HCT116 (cell line): ENCODE data around the gene MIP. TPM values are rescaled to one million over a fixed set of nuclear protein-coding genes. Genes with fewer than 3 reads are reported as not detected.

Experiments
- ATAC-seq: fragments of 200-7000 bp; cut with Tn5 transposase; 2 replicates; pipeline ENCODE4 v1.9.1; 2020; ENCODE audit warnings: mild to moderate bottlenecking, moderate library complexity
- BruUV-seq: library from RNA; stranded (reverse); fragments of 400-500 nt; replicated peaks from 2 replicates; lab custom pipeline; 2021; lab: Mats Ljungman, UMichigan
- CTCF ChIA-PET: fragments of 300-600 bp; sonication (Branson Sonifier 250); formaldehyde crosslinking; loops from one replicate; lab custom pipeline; 2021; ENCODE audit warnings: antibody characterized with exemption; lab: Charles Lee
- POLR2A ChIA-PET: fragments of 300-600, 350-600 bp; sonication (Branson Sonifier 250); formaldehyde crosslinking; loops from one replicate; lab custom pipeline; 2021; ENCODE audit warnings: antibody characterized with exemption; lab: Charles Lee
- RAD21 ChIA-PET, 2 experiments: fragments of 300-600 bp; sonication (Branson Sonifier 250); formaldehyde crosslinking; loops; one replicate each; lab custom pipeline; 2023; ENCODE audit warnings: low total read pairs in 2 of 2; ENCODE audit not compliant: uncharacterized antibody in 2 of 2, unreplicated experiment in 2 of 2, low non-redundant PET in 1 of 2; lab: Charles Lee
- DNase-seq: peaks from one replicate; pipeline ENCODE4 v3.0.0-alpha.2; 2010; ENCODE audit warnings: low read depth, low spot score
- H2AFZ ChIP-seq: fragments of 200-600 bp; shearing (Covaris generic), sonication (generic); 2 replicates; pipeline ENCODE4 v1.6.1; 2017; ENCODE audit warnings: low read depth, mixed run types, mixed read lengths, antibody characterized with exemption, low read length; ENCODE audit not compliant: poor library complexity, severe bottlenecking
- H3K27ac ChIP-seq: 2 replicates; pipeline ENCODE4 v1.5.1; 2012; ENCODE audit warnings: low read depth, low read length
- H3K27me3 ChIP-seq: fragments of 200-600 bp; sonication (generic); 2 replicates; pipeline ENCODE4 v1.6.1; 2016; ENCODE audit warnings: mixed run types, low read length, mixed read lengths; ENCODE audit not compliant: insufficient read depth
- H3K36me3 ChIP-seq, 2 experiments: fragments of 200-500 bp in 1 of 2; fragments of 200-600 bp in 1 of 2; sonication (Bioruptor generic) in 1 of 2; sonication (generic) in 1 of 2; 2 replicates each; pipeline versions ENCODE4 v1.5.1 to v1.6.1; 2014 to 2016; ENCODE audit warnings: low read length in 2 of 2, inconsistent platforms in 1 of 2, mixed read lengths in 1 of 2, mixed run types in 1 of 2; ENCODE audit not compliant: insufficient read depth in 2 of 2, control insufficient read depth in 1 of 2
- H3K4me1 ChIP-seq, 2 experiments: fragments of 200-600 bp in 1 of 2; sonication (generic) in 1 of 2; 2 replicates each; pipeline versions ENCODE4 v1.5.1 to v1.6.1; 2012 to 2017; ENCODE audit warnings: low read length in 2 of 2, inconsistent platforms in 1 of 2, mild to moderate bottlenecking in 1 of 2, mixed read lengths in 1 of 2, mixed run types in 1 of 2, moderate library complexity in 1 of 2; ENCODE audit not compliant: insufficient read depth in 2 of 2, control insufficient read depth in 1 of 2
- H3K4me2 ChIP-seq: fragments of 200-600 bp; sonication (generic); 2 replicates; pipeline ENCODE4 v1.6.1; 2017; ENCODE audit warnings: mixed run types, low read length, mixed read lengths
- H3K4me3 ChIP-seq, 2 experiments: fragments of 200-600 bp in 1 of 2; sonication (generic) in 1 of 2; replicated peaks in 1 of 2; 2 replicates each; pipeline ENCODE4 v1.5.1; 2011 to 2016; ENCODE audit warnings: low read length in 2 of 2, control low read depth in 1 of 2, low read depth in 1 of 2, mild to moderate bottlenecking in 1 of 2, mixed read lengths in 1 of 2, mixed run types in 1 of 2
- H3K79me2 ChIP-seq: fragments of 200-600 bp; sonication (generic); 2 replicates; pipeline ENCODE4 v1.6.1; 2017; ENCODE audit warnings: mild to moderate bottlenecking, mixed run types, low read length, moderate library complexity, mixed read lengths; ENCODE audit not compliant: insufficient read depth
- H3K9ac ChIP-seq: fragments of 200-600 bp; sonication (generic); 2 replicates; pipeline ENCODE4 v1.6.1; 2016; ENCODE audit warnings: low read length, mixed read lengths
- H3K9me2 ChIP-seq: fragments of 200-600 bp; sonication (generic), shearing (Covaris generic); 2 replicates; pipeline ENCODE4 v1.6.1; 2017; ENCODE audit warnings: mixed run types, mild to moderate bottlenecking, moderate library complexity; ENCODE audit not compliant: insufficient read depth
- H3K9me3 ChIP-seq, 2 experiments: fragments of 200-500 bp in 1 of 2; fragments of 200-600 bp in 1 of 2; sonication (Bioruptor generic) in 1 of 2; sonication (generic) in 1 of 2; 2 replicates each; pipeline ENCODE4 v1.6.1; 2014 to 2017; ENCODE audit warnings: low read length in 2 of 2, mixed read lengths in 2 of 2, inconsistent platforms in 1 of 2, low read depth in 1 of 2, mild to moderate bottlenecking in 1 of 2, mixed run types in 1 of 2, moderate library complexity in 1 of 2; ENCODE audit not compliant: control insufficient read depth in 1 of 2, insufficient read depth in 1 of 2
- H4K20me1 ChIP-seq: fragments of 200-600 bp; sonication (generic), shearing (Covaris generic); 2 replicates; pipeline ENCODE4 v1.6.1; 2017; ENCODE audit warnings: mixed run types, mild to moderate bottlenecking, moderate library complexity; ENCODE audit not compliant: insufficient read depth
- CBX3 ChIP-seq: IDR thresholded peaks from 2 replicates; pipeline ENCODE4 v1.6.1; 2012; ENCODE audit warnings: low read depth
- CEBPB ChIP-seq: IDR thresholded peaks from 2 replicates; pipeline ENCODE4 v1.6.1; 2012; ENCODE audit warnings: low read depth
- ELF1 ChIP-seq: IDR thresholded peaks from 2 replicates; pipeline ENCODE4 v1.6.1; 2012; ENCODE audit warnings: low read depth, borderline replicate concordance
- EZH2phosphoT487 ChIP-seq: fragments of 200-600 bp; IDR thresholded peaks from 2 replicates; pipeline ENCODE4 v1.6.1; 2018; ENCODE audit warnings: antibody characterized with exemption, borderline replicate concordance
- FOSL1 ChIP-seq: IDR thresholded peaks from 2 replicates; pipeline ENCODE4 v1.6.1; 2012; ENCODE audit warnings: low read depth
- JUND ChIP-seq: IDR thresholded peaks from 2 replicates; pipeline ENCODE4 v1.6.1; 2012
- SIN3A ChIP-seq: IDR thresholded peaks from 2 replicates; pipeline ENCODE4 v1.6.1; 2012; ENCODE audit warnings: low read depth
- SP1 ChIP-seq: IDR thresholded peaks from 2 replicates; pipeline ENCODE4 v1.6.1; 2012; ENCODE audit warnings: low read depth
- SRF ChIP-seq: IDR thresholded peaks from 2 replicates; pipeline ENCODE4 v1.6.1; 2012; ENCODE audit warnings: low read depth
- ZFX ChIP-seq: fragments of 450-650 bp; IDR thresholded peaks from 2 replicates; pipeline ENCODE4 v1.6.1; 2017
- ZNF274 ChIP-seq: fragments of 200-500 bp; sonication (Bioruptor generic); IDR thresholded peaks from 2 replicates; pipeline ENCODE4 v1.6.1; 2014; ENCODE audit warnings: mild to moderate bottlenecking, low read depth, low read length, inconsistent platforms
- intact Hi-C: fragments of 100-400 bp; cut with micrococcal nuclease; formaldehyde crosslinking; loops from 2 replicates; pipeline ENCODE4 v1.10.0; 2022
- total RNA-seq: library from RNA; stranded (reverse); gene quantifications from one replicate; pipeline ENCODE4 v1.2.1, GENCODE V29; 2021; ENCODE audit not compliant: unreplicated experiment
- TF ChIP-seq, protein P1 (sequence below): IDR thresholded peaks from 2 replicates; pipeline ENCODE4 v1.6.1; 2012
- TF ChIP-seq, protein P2 (sequence below): IDR thresholded peaks from 2 replicates; pipeline ENCODE4 v1.6.1; 2011; ENCODE audit warnings: mild to moderate bottlenecking, low read length, moderate library complexity; ENCODE audit not compliant: insufficient replicate concordance; ENCODE audit errors: extremely low read depth
- TF ChIP-seq, protein P3 (sequence below): IDR thresholded peaks from 2 replicates; pipeline ENCODE4 v1.6.1; 2012; ENCODE audit warnings: low read depth

The MIP gene
- total RNA-seq, 1 experiment from 2014 or later: 0.79 TPM

DNA sequence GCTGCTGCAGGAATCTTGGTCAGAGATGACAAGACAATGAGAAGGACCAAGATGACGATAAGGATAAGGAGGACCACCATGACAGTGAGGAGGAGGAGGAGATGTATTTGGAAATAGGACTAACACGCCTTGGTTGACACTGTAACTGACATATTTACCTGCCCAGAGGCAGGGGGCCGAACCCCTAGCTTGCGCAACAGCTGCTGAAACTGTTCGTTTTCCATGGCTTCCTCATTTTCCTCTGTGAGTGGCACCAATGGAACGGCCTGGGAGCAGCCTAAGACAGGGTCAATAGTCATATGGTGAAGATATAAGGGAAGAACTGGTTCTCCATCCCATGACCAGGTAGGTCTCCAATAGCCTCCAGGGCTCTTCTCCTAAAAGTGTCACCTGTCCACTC lies 34.0 kb downstream of the MIP start:
- H3K4me3 ChIP-seq: no peak overlapping the region
- no peak overlapping the region for H3K9ac ChIP-seq
- H3K79me2 ChIP-seq: no peaks in the 10 kb centered on the region
- no peaks in the 10 kb centered on the region for H3K9me2 ChIP-seq
- no peak for ATAC-seq
- H2AFZ ChIP-seq: no peak overlapping the region
- H3K27ac ChIP-seq: no peak overlapping the region
- no peaks in the 10 kb centered on the region for H3K9me3 ChIP-seq
- H3K27me3 ChIP-seq: no peaks in the 10 kb centered on the region
- ChIA-PET RAD21 (no interaction called here), POLR2A (no interaction called here), CTCF (no interaction called here)
- DNase-seq: no peak
- H3K4me1 ChIP-seq: no peaks in the 10 kb centered on the region
- no peaks in the 10 kb centered on the region for H4K20me1 ChIP-seq
- intact Hi-C loops: no loop called here
- TF ChIP-seq, protein P1, sequence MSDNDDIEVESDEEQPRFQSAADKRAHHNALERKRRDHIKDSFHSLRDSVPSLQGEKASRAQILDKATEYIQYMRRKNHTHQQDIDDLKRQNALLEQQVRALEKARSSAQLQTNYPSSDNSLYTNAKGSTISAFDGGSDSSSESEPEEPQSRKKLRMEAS: no peak
- no peak for TF ChIP-seq FOSL1
- TF ChIP-seq ELF1: no peak
- no peak for TF ChIP-seq SIN3A
- no peak for TF ChIP-seq ZFX
- TF ChIP-seq, protein P2, sequence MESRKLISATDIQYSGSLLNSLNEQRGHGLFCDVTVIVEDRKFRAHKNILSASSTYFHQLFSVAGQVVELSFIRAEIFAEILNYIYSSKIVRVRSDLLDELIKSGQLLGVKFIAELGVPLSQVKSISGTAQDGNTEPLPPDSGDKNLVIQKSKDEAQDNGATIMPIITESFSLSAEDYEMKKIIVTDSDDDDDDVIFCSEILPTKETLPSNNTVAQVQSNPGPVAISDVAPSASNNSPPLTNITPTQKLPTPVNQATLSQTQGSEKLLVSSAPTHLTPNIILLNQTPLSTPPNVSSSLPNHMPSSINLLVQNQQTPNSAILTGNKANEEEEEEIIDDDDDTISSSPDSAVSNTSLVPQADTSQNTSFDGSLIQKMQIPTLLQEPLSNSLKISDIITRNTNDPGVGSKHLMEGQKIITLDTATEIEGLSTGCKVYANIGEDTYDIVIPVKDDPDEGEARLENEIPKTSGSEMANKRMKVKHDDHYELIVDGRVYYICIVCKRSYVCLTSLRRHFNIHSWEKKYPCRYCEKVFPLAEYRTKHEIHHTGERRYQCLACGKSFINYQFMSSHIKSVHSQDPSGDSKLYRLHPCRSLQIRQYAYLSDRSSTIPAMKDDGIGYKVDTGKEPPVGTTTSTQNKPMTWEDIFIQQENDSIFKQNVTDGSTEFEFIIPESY: no peak
- no peak for TF ChIP-seq CBX3
- TF ChIP-seq, protein P3, sequence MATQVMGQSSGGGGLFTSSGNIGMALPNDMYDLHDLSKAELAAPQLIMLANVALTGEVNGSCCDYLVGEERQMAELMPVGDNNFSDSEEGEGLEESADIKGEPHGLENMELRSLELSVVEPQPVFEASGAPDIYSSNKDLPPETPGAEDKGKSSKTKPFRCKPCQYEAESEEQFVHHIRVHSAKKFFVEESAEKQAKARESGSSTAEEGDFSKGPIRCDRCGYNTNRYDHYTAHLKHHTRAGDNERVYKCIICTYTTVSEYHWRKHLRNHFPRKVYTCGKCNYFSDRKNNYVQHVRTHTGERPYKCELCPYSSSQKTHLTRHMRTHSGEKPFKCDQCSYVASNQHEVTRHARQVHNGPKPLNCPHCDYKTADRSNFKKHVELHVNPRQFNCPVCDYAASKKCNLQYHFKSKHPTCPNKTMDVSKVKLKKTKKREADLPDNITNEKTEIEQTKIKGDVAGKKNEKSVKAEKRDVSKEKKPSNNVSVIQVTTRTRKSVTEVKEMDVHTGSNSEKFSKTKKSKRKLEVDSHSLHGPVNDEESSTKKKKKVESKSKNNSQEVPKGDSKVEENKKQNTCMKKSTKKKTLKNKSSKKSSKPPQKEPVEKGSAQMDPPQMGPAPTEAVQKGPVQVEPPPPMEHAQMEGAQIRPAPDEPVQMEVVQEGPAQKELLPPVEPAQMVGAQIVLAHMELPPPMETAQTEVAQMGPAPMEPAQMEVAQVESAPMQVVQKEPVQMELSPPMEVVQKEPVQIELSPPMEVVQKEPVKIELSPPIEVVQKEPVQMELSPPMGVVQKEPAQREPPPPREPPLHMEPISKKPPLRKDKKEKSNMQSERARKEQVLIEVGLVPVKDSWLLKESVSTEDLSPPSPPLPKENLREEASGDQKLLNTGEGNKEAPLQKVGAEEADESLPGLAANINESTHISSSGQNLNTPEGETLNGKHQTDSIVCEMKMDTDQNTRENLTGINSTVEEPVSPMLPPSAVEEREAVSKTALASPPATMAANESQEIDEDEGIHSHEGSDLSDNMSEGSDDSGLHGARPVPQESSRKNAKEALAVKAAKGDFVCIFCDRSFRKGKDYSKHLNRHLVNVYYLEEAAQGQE: no peak
- no peak for TF ChIP-seq EZH2phosphoT487
- TF ChIP-seq ZNF274: no peak
- TF ChIP-seq CEBPB: no peak
- no peak for TF ChIP-seq SP1
- no peak for TF ChIP-seq JUND
- no peak for TF ChIP-seq SRF
- no TSS peak for BruUV-seq
- no peak overlapping the region for H3K4me2 ChIP-seq
- H3K36me3 ChIP-seq: peaks cover 28 to 40% of the 10 kb centered on the region in 2 experiments; a peak in 3 of 4 replicates
